ENCODE measurements around the gene BCO1.

GRCh38 chr16:81310045-81310644 lies 71.7 kb downstream of the BCO1 start:
- TF ChIP-seq CTCF (IDR thresholded peaks at IDR 0.05) (no peak), POLR2A (IDR thresholded peaks at IDR 0.05) (no peak)

Data from heart left ventricle (tissue), 13 donors.